ENCODE measurements around the gene RPL14. TPM values are rescaled to one million over a fixed set of nuclear protein-coding genes. Genes with fewer than 3 reads are reported as not detected.
A peak's percentile ranks its signal among the peaks of the same experiment; 100 is the strongest.

RPL14 gene
- total and polyA plus RNA-seq, 3 experiments from 2014 or later: 1,404 to 2,774 (median 2,691) TPM

GRCh38 chr3:40463579-40463978 lies 6.4 kb downstream of the RPL14 start:
- no peak overlapping the region for H3K27ac ChIP-seq (ENCODE audit: low read depth, low read length)
- CTCF ChIA-PET: no interaction called here

GRCh38 chr3:40464339-40465110 lies 7.4 kb downstream of the RPL14 start:
- CTCF ChIA-PET: interaction anchor here (1.2 to 1.6 kb wide), 2 partner anchors 41 to 59 kb away, joined by 5 read pairs; no protein-coding TSS in a partner anchor
- DNase-seq: peak in 4 of 5 donors; percentile 7 to 69 (median 60)

More at GRCh38 chr3:40463579-40463978, 6.4 kb downstream of the RPL14 start:
- peaks cover 34% of the 10 kb centered on the region for H3K4me1 ChIP-seq (ENCODE audit: insufficient read depth, low read length)
- peaks cover 28% of the 10 kb centered on the region for H3K36me3 ChIP-seq (ENCODE audit: insufficient read depth, low read length)
- no peaks in the 10 kb centered on the region for H3K9me3 ChIP-seq (ENCODE audit: low read length)
- H3K27me3 ChIP-seq (ENCODE audit: insufficient read depth, low read length, poor library complexity, severe bottlenecking): no peaks in the 10 kb centered on the region
- peaks cover 36 to 46% (median 36%) of the 10 kb centered on the region in 3 donors for H3K4me1 Mint-ChIP-seq
- H3K9me3 Mint-ChIP-seq: no peaks in the 10 kb centered on the region
- POLR2A ChIA-PET: interaction anchor here (1.1 to 1.3 kb wide), 3 partner anchors 12 to 42 kb away, joined by 3 to 5 read pairs (median 3); partner anchors contain the start of gene ZNF620
- no peaks in the 10 kb centered on the region for H3K27me3 Mint-ChIP-seq
- peak overlapping the region in 1 of 7 donors; percentile 10 for H3K4me3 Mint-ChIP-seq
- DNase-seq: no peak
- H3K4me3 ChIP-seq (ENCODE audit: low read length): no peak overlapping the region
- peak overlapping the region in 5 of 8 donors; percentile 23 to 93 (median 43) for H3K27ac Mint-ChIP-seq
- peaks cover 10 to 63% (median 28%) of the 10 kb centered on the region in 3 donors for H3K36me3 Mint-ChIP-seq

GRCh38 chr3:40465111-40465407 lies 7.9 kb downstream of the RPL14 start:
- H3K27me3 ChIP-seq (ENCODE audit: insufficient read depth, low read length, poor library complexity, severe bottlenecking): no peaks in the 10 kb centered on the region
- peaks cover 24% of the 10 kb centered on the region for H3K4me1 ChIP-seq (ENCODE audit: insufficient read depth, low read length)
- no peak for DNase-seq
- Mint-ChIP-seq H3K27ac (peak overlapping the region in 6 of 8 donors; percentile 4 to 87 (median 38)), H3K27me3 (no peaks in the 10 kb centered on the region), H3K4me3 (no peak overlapping the region), H3K9me3 (no peaks in the 10 kb centered on the region), H3K4me1 (peaks cover 27 to 33% (median 28%) of the 10 kb centered on the region in 3 donors), H3K36me3 (peaks cover 9 to 50% (median 27%) of the 10 kb centered on the region in 3 donors)
- H3K27ac ChIP-seq (ENCODE audit: low read depth, low read length): no peak overlapping the region
- no peaks in the 10 kb centered on the region for H3K9me3 ChIP-seq (ENCODE audit: low read length)
- POLR2A ChIA-PET: interaction anchor here (0.8 kb wide), 1 partner anchor 12 kb away, joined by 3 read pairs; no protein-coding TSS in a partner anchor
- CTCF ChIA-PET: interaction anchor here (1.2 to 1.6 kb wide), 2 partner anchors 40 to 59 kb away, joined by 5 read pairs; no protein-coding TSS in a partner anchor
- no peak overlapping the region for H3K4me3 ChIP-seq (ENCODE audit: low read length)
- H3K36me3 ChIP-seq (ENCODE audit: insufficient read depth, low read length): peaks cover 16% of the 10 kb centered on the region

More at GRCh38 chr3:40464339-40465110, 7.4 kb downstream of the RPL14 start:
- no peaks in the 10 kb centered on the region for H3K27me3 Mint-ChIP-seq
- POLR2A ChIA-PET: interaction anchor here (0.8 to 1.3 kb wide), 4 partner anchors 11 to 41 kb away, joined by 3 to 5 read pairs (median 3); partner anchors contain the start of gene ZNF620
- Histone ChIP-seq H3K27me3 (ENCODE audit: insufficient read depth, low read length, poor library complexity, severe bottlenecking) (no peaks in the 10 kb centered on the region), H3K27ac (ENCODE audit: low read depth, low read length) (no peak overlapping the region), H3K9me3 (ENCODE audit: low read length) (no peaks in the 10 kb centered on the region), H3K4me1 (ENCODE audit: insufficient read depth, low read length) (peaks cover 28% of the 10 kb centered on the region), H3K36me3 (ENCODE audit: insufficient read depth, low read length) (peaks cover 20% of the 10 kb centered on the region), H3K4me3 (ENCODE audit: low read length) (no peak overlapping the region)
- H3K4me3 Mint-ChIP-seq: peak overlapping the region in 6 of 7 donors; percentile 35 to 58 (median 50)
- no peaks in the 10 kb centered on the region for H3K9me3 Mint-ChIP-seq
- H3K27ac Mint-ChIP-seq: peak overlapping the region; percentile 7 to 93 (median 83)
- peaks cover 9 to 53% (median 27%) of the 10 kb centered on the region in 3 donors for H3K36me3 Mint-ChIP-seq
- peaks cover 28 to 37% (median 28%) of the 10 kb centered on the region in 3 donors for H3K4me1 Mint-ChIP-seq

- H3K36me3 ChIP-seq (ENCODE audit: insufficient read depth, low read length): peaks cover 12% of the 10 kb centered on the region
- H3K9me3 Mint-ChIP-seq: no peaks in the 10 kb centered on the region
- no peaks in the 10 kb centered on the region for H3K27me3 ChIP-seq (ENCODE audit: insufficient read depth, low read length, poor library complexity, severe bottlenecking)
- no peak overlapping the region for H3K27ac ChIP-seq (ENCODE audit: low read depth, low read length)
- DNase-seq: no peak
- peaks cover 24 to 30% (median 28%) of the 10 kb centered on the region in 3 donors for H3K4me1 Mint-ChIP-seq
- H3K4me3 ChIP-seq (ENCODE audit: low read length): no peak overlapping the region
- H3K4me3 Mint-ChIP-seq: no peak overlapping the region
- H3K9me3 ChIP-seq (ENCODE audit: low read length): no peaks in the 10 kb centered on the region
- peaks cover 9 to 46% (median 25%) of the 10 kb centered on the region in 3 donors for H3K36me3 Mint-ChIP-seq
- H3K27ac Mint-ChIP-seq: peak overlapping the region in 4 of 8 donors; percentile 8 to 87 (median 67)
- no peaks in the 10 kb centered on the region for H3K27me3 Mint-ChIP-seq
- ChIA-PET POLR2A (no interaction called here), CTCF (interaction anchor here (1.6 kb wide), 1 partner anchor 59 kb away, joined by 5 read pairs; no protein-coding TSS in a partner anchor)
- H3K4me1 ChIP-seq (ENCODE audit: insufficient read depth, low read length): peaks cover 20% of the 10 kb centered on the region
These were observed 8.3 kb downstream of the RPL14 start for GRCh38 chr3:40465456-40465855.

GRCh38 chr3:40468018-40468417 lies 10.9 kb downstream of the RPL14 start:
- H3K9me3 Mint-ChIP-seq: no peaks in the 10 kb centered on the region
- peaks cover 0 to 27% (median 13%) of the 10 kb centered on the region in 3 donors for H3K36me3 Mint-ChIP-seq
- H3K27ac Mint-ChIP-seq: peak overlapping the region in 2 of 8 donors; percentile 14 to 50
- peaks cover 19 to 23% (median 21%) of the 10 kb centered on the region in 3 donors for H3K4me1 Mint-ChIP-seq
- ChIA-PET POLR2A (no interaction called here), CTCF (no interaction called here)
- no peak overlapping the region for H3K4me3 Mint-ChIP-seq
- DNase-seq: no peak
- H3K27me3 ChIP-seq (ENCODE audit: insufficient read depth, low read length, poor library complexity, severe bottlenecking): no peaks in the 10 kb centered on the region
- no peak overlapping the region for H3K4me3 ChIP-seq (ENCODE audit: low read length)
- no peaks in the 10 kb centered on the region for H3K36me3 ChIP-seq (ENCODE audit: insufficient read depth, low read length)
- H3K27ac ChIP-seq (ENCODE audit: low read depth, low read length): no peak overlapping the region
- no peaks in the 10 kb centered on the region for H3K27me3 Mint-ChIP-seq
- H3K4me1 ChIP-seq (ENCODE audit: insufficient read depth, low read length): peaks cover 19% of the 10 kb centered on the region
- H3K9me3 ChIP-seq (ENCODE audit: low read length): no peaks in the 10 kb centered on the region

- Mint-ChIP-seq H3K4me3 (no peak overlapping the region), H3K27me3 (peaks cover 0 to 2% of the 10 kb centered on the region in 2 donors), H3K36me3 (peaks cover 0 to 10% (median 5%) of the 10 kb centered on the region in 3 donors), H3K9me3 (no peaks in the 10 kb centered on the region), H3K4me1 (no peaks in the 10 kb centered on the region), H3K27ac (no peak overlapping the region)
- H3K27me3 ChIP-seq (ENCODE audit: insufficient read depth, low read length, poor library complexity, severe bottlenecking): no peaks in the 10 kb centered on the region
- H3K4me3 ChIP-seq (ENCODE audit: low read length): no peak overlapping the region
- H3K9me3 ChIP-seq (ENCODE audit: low read length): no peaks in the 10 kb centered on the region
- H3K4me1 ChIP-seq (ENCODE audit: insufficient read depth, low read length): no peaks in the 10 kb centered on the region
- no peak overlapping the region for H3K27ac ChIP-seq (ENCODE audit: low read depth, low read length)
- no peaks in the 10 kb centered on the region for H3K36me3 ChIP-seq (ENCODE audit: insufficient read depth, low read length)
- CTCF ChIA-PET: interaction anchor here (0.7 to 1.2 kb wide), 2 partner anchors 16 to 17 kb away, joined by 3 read pairs; no protein-coding TSS in a partner anchor
- DNase-seq: no peak
- POLR2A ChIA-PET: no interaction called here
These were observed 13.6 kb downstream of the RPL14 start for GRCh38 chr3:40470701-40471100.

- Histone ChIP-seq H3K27me3 (ENCODE audit: insufficient read depth, low read length, poor library complexity, severe bottlenecking) (no peaks in the 10 kb centered on the region), H3K4me3 (ENCODE audit: low read length) (peak within 1 kb of the TSS; percentile 84), H3K27ac (ENCODE audit: low read depth, low read length) (peak within 1 kb of the TSS; percentile 78), H3K9me3 (ENCODE audit: low read length) (no peaks in the 10 kb centered on the region), H3K4me1 (ENCODE audit: insufficient read depth, low read length) (peaks cover 16% of the 10 kb centered on the region), H3K36me3 (ENCODE audit: insufficient read depth, low read length) (peaks cover under 1% of the 10 kb centered on the region)
- H3K36me3 Mint-ChIP-seq: peaks cover 4 to 43% (median 5%) of the 10 kb centered on the region in 3 donors
- ChIA-PET POLR2A (interaction anchor here (0.7 to 2.0 kb wide), 3 partner anchors 20 to 29 kb away, joined by 4 to 14 read pairs (median 5); partner anchors contain the start of genes RPL14 and ZNF620), CTCF (interaction anchor here (0.8 to 1.3 kb wide), 3 partner anchors 29 to 168 kb away, joined by 3 to 4 read pairs (median 3); partner anchors contain the start of genes EIF1B and ZNF620)
- H3K27me3 Mint-ChIP-seq: peaks cover 0 to 3% of the 10 kb centered on the region in 2 donors
- H3K9me3 Mint-ChIP-seq: no peaks in the 10 kb centered on the region
- H3K27ac Mint-ChIP-seq: peak within 1 kb of the TSS; percentile 83 to 99 (median 95)
- peaks cover 25 to 44% (median 27%) of the 10 kb centered on the region in 3 donors for H3K4me1 Mint-ChIP-seq
- peak within 1 kb of the TSS; percentile 91 to 98 (median 94) for H3K4me3 Mint-ChIP-seq
- DNase-seq: peak; percentile 42 to 71 (median 49)
These were observed 19.6 kb downstream of the RPL14 start, which contains the start of gene ZNF619 for GRCh38 chr3:40476478-40477470. Gene ZNF619, plus strand, starts transcription at chr3:40477122. Its CDS starts 858 bp downstream, at chr3:40477980.
